GM23338 (cell line): Measurements from ENCODE around the gene KISS1. TPM values are rescaled to one million over a fixed set of nuclear protein-coding genes. Genes with fewer than 3 reads are reported as not detected.

Experiments
- ATAC-seq: fragments of 200-7000 bp; cut with Tn5 transposase; 3 replicates; pipeline ENCODE4 v1.9.1; 2020
- DNase-seq: peaks from one replicate; pipeline ENCODE4 v3.0.0-alpha.2; 2015; ENCODE audit warnings: low spot score
- H2AFZ ChIP-seq: fragments of 200-600 bp; sonication (generic); 2 replicates; pipeline ENCODE4 v1.8.0; 2016; ENCODE audit warnings: antibody characterized with exemption, mild to moderate bottlenecking, moderate library complexity
- H3F3A ChIP-seq: fragments of 200-600 bp; sonication (generic); replicated peaks from 2 replicates; pipeline ENCODE4 v1.8.0; 2017; ENCODE audit warnings: antibody characterized with exemption, mixed run types, low read depth
- H3K27ac ChIP-seq: fragments of 200-600 bp; sonication (generic); 2 replicates; pipeline ENCODE4 v1.6.1; 2016; ENCODE audit warnings: low read depth
- H3K27me3 ChIP-seq: fragments of 200-600 bp; sonication (generic); 2 replicates; pipeline ENCODE4 v1.8.0; 2016; ENCODE audit warnings: mild to moderate bottlenecking, mixed run types, moderate library complexity; ENCODE audit not compliant: insufficient read depth
- H3K36me3 ChIP-seq: fragments of 200-600 bp; sonication (generic); 2 replicates; pipeline ENCODE4 v1.8.0; 2016; ENCODE audit warnings: mild to moderate bottlenecking; ENCODE audit not compliant: insufficient read depth
- H3K4me1 ChIP-seq: fragments of 200-600 bp; sonication (generic); 2 replicates; pipeline ENCODE4 v1.8.0; 2016; ENCODE audit warnings: mild to moderate bottlenecking, moderate library complexity; ENCODE audit not compliant: insufficient read depth
- H3K4me2 ChIP-seq: fragments of 200-600 bp; sonication (generic); 2 replicates; pipeline ENCODE4 v1.7.1; 2017; ENCODE audit warnings: mixed run types
- H3K4me3 ChIP-seq: fragments of 200-600 bp; sonication (generic); 2 replicates; pipeline ENCODE4 v1.6.1; 2016; ENCODE audit warnings: mixed run types
- H3K79me2 ChIP-seq: fragments of 200-600 bp; sonication (generic); replicated peaks from 2 replicates; pipeline ENCODE4 v1.8.0; 2017; ENCODE audit warnings: mild to moderate bottlenecking; ENCODE audit not compliant: insufficient read depth
- H3K9me2 ChIP-seq: fragments of 200-600 bp; sonication (generic); 2 replicates; pipeline ENCODE4 v1.8.0; 2017; ENCODE audit not compliant: insufficient read depth
- H4K20me1 ChIP-seq: fragments of 200-600 bp; sonication (generic); replicated peaks from 2 replicates; pipeline ENCODE4 v1.8.0; 2017; ENCODE audit warnings: mild to moderate bottlenecking; ENCODE audit not compliant: insufficient read depth
- H3K27ac Mint-ChIP-seq: 2 replicates; pipeline ENCODE4 v1.8.0; 2020; ENCODE audit warnings: inconsistent platforms, mild to moderate bottlenecking, moderate library complexity, mixed read lengths
- H3K27me3 Mint-ChIP-seq: 3 replicates; pipeline ENCODE4 v1.8.0; 2022; ENCODE audit warnings: low read depth, mild to moderate bottlenecking, moderate library complexity, mixed read lengths, inconsistent platforms; ENCODE audit not compliant: insufficient read depth, poor library complexity
- H3K36me3 Mint-ChIP-seq: 3 replicates; pipeline ENCODE4 v1.8.0; 2021; ENCODE audit warnings: low read depth, mild to moderate bottlenecking, inconsistent platforms, moderate library complexity, mixed read lengths
- H3K4me1 Mint-ChIP-seq: 3 replicates; pipeline ENCODE4 v1.8.0; 2020; ENCODE audit warnings: mild to moderate bottlenecking, inconsistent platforms, mixed read lengths
- H3K4me3 Mint-ChIP-seq: 3 replicates; pipeline ENCODE4 v1.8.0; 2021; ENCODE audit warnings: moderate library complexity, mild to moderate bottlenecking, inconsistent platforms, mixed read lengths
- H3K9me3 Mint-ChIP-seq: 3 replicates; pipeline ENCODE4 v1.8.0; 2020; ENCODE audit warnings: moderate library complexity, mild to moderate bottlenecking, inconsistent platforms, mixed read lengths
- CREB1 ChIP-seq: fragments of 250-450 bp; sonication (Bioruptor Pico); IDR thresholded peaks from 2 replicates; pipeline ENCODE4 v1.5.0; 2020; ENCODE audit warnings: low read depth, mild to moderate bottlenecking, moderate library complexity
- EZH2 ChIP-seq: fragments of 200-600 bp; sonication (generic); IDR thresholded peaks from one replicate; pipeline ENCODE4 v1.8.0; 2017; ENCODE audit warnings: antibody characterized with exemption, mild to moderate bottlenecking, low read depth; ENCODE audit not compliant: unreplicated experiment
- EZH2phosphoT487 ChIP-seq: fragments of 200-600 bp; sonication (generic); IDR thresholded peaks from one replicate; pipeline ENCODE4 v1.8.1; 2018; ENCODE audit warnings: antibody characterized with exemption; ENCODE audit not compliant: unreplicated experiment
- JUNB ChIP-seq: IDR thresholded peaks from one replicate; pipeline ENCODE4 v1.6.1; 2016; ENCODE audit warnings: antibody characterized with exemption; ENCODE audit not compliant: unreplicated experiment
- NANOG ChIP-seq: IDR thresholded peaks from 2 replicates; pipeline ENCODE4 v1.6.1; 2016; ENCODE audit warnings: antibody characterized with exemption, borderline replicate concordance
- POLR2AphosphoS5 ChIP-seq: IDR thresholded peaks from 2 replicates; pipeline ENCODE4 v1.6.1; 2016; ENCODE audit warnings: antibody characterized with exemption, low read depth
- STAT1 ChIP-seq: IDR thresholded peaks from one replicate; pipeline ENCODE4 v1.6.1; 2016; ENCODE audit warnings: antibody characterized with exemption; ENCODE audit not compliant: unreplicated experiment
- ZNF114 ChIP-seq: fragments of 250-450 bp; sonication (Bioruptor Pico); IDR thresholded peaks from 2 replicates; pipeline ENCODE4 v1.5.0; 2020; ENCODE audit warnings: mild to moderate bottlenecking, moderate library complexity
- polyA plus RNA-seq: library from polyadenylated mRNA; unstranded; fragments of >200 nt; fragmentation: Nextera tagmentation; extraction: Ambion mirVana; gene quantifications from 2 replicates; pipeline ENCODE4 v1.2.1, GENCODE V29; 2016
- total RNA-seq: library from RNA; depleted of rRNA; stranded (reverse); fragments of >200 nt; shearing (Covaris generic); gene quantifications from 2 replicates; pipeline ENCODE4 v1.2.3, GENCODE V29; 2014
- TF ChIP-seq, protein P1 (sequence below), 2 experiments: fragments of 200-600 bp in 1 of 2; sonication (generic) in 1 of 2; conservative IDR thresholded peaks; 2 replicates each; pipeline versions ENCODE4 v1.5.1 to v1.6.1; 2016 to 2017; ENCODE audit warnings: antibody characterized with exemption in 2 of 2, low read depth in 2 of 2, mild to moderate bottlenecking in 2 of 2, moderate library complexity in 1 of 2
- TF ChIP-seq, protein P2 (sequence below): IDR thresholded peaks from 2 replicates; pipeline ENCODE4 v1.6.1; 2016; ENCODE audit warnings: antibody characterized with exemption
- TF ChIP-seq, protein P3 (sequence below): fragments of 250-450 bp; sonication (Bioruptor Pico); IDR thresholded peaks from 2 replicates; pipeline ENCODE4 v1.5.0; 2020; ENCODE audit warnings: mild to moderate bottlenecking, moderate library complexity
- TF ChIP-seq, protein P4 (sequence below): IDR thresholded peaks from one replicate; pipeline ENCODE4 v1.6.1; 2018; ENCODE audit warnings: antibody characterized with exemption; ENCODE audit not compliant: unreplicated experiment

The KISS1 gene
- total and polyA plus RNA-seq, 2 experiments from 2014 or later: not detected

DNA sequence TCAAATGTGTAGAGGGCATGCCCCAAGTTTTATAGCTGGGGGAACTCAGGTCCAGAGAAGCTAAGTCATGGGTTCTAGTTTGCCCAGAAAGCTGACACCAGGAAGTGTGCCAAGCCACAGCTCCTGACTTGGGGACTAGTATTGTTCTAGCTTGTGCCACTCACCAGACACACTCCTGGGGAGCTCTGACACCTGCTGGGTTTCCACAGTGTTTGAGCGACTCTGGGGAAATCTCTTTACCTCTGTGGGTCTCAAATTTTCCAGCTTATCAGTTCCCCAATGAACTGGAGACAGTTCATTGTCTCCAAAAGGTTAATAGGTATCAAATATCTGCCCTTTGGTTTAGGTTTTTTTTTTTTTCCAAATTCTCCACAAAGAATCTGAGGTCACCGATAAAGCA is 4.2 kb downstream of the KISS1 start:
- no peaks in the 10 kb centered on the region; the same call in 2 of the 3 replicates for H3K9me3 Mint-ChIP-seq
- peaks cover 10% of the 10 kb centered on the region for H3K4me1 Mint-ChIP-seq
- Histone ChIP-seq H2AFZ (no peak overlapping the region), H3K27me3 (peaks cover 29% of the 10 kb centered on the region; the same call in 1 of the 2 replicates), H3K27ac (no peak overlapping the region), H3K79me2 (no peaks in the 10 kb centered on the region), H4K20me1 (no peaks in the 10 kb centered on the region), H3K9me2 (no peaks in the 10 kb centered on the region), H3K4me1 (peaks cover 7% of the 10 kb centered on the region), H3K4me2 (no peak overlapping the region), H3K4me3 (no peak overlapping the region), H3F3A (no peaks in the 10 kb centered on the region), H3K36me3 (no peaks in the 10 kb centered on the region)
- H3K27me3 Mint-ChIP-seq: peaks cover 6% of the 10 kb centered on the region
- H3K36me3 Mint-ChIP-seq: no peaks in the 10 kb centered on the region
- ATAC-seq (no peak), DNase-seq (no peak)
- no peak overlapping the region for H3K27ac Mint-ChIP-seq
- no peak overlapping the region for H3K4me3 Mint-ChIP-seq
- TF ChIP-seq, protein P1, sequence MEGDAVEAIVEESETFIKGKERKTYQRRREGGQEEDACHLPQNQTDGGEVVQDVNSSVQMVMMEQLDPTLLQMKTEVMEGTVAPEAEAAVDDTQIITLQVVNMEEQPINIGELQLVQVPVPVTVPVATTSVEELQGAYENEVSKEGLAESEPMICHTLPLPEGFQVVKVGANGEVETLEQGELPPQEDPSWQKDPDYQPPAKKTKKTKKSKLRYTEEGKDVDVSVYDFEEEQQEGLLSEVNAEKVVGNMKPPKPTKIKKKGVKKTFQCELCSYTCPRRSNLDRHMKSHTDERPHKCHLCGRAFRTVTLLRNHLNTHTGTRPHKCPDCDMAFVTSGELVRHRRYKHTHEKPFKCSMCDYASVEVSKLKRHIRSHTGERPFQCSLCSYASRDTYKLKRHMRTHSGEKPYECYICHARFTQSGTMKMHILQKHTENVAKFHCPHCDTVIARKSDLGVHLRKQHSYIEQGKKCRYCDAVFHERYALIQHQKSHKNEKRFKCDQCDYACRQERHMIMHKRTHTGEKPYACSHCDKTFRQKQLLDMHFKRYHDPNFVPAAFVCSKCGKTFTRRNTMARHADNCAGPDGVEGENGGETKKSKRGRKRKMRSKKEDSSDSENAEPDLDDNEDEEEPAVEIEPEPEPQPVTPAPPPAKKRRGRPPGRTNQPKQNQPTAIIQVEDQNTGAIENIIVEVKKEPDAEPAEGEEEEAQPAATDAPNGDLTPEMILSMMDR (conservative IDR thresholded peaks at IDR 0.05; ENCODE audit: low read depth in 2 of 2): no peak
- TF ChIP-seq POLR2AphosphoS5 (no peak), EZH2 (no peak), EZH2phosphoT487 (no peak), JUNB (no peak), STAT1 (no peak), ZNF114 (CRISPR knock-in tag) (no peak), NANOG (no peak), CREB1 (CRISPR knock-in tag) (no peak)
- TF ChIP-seq, protein P2, sequence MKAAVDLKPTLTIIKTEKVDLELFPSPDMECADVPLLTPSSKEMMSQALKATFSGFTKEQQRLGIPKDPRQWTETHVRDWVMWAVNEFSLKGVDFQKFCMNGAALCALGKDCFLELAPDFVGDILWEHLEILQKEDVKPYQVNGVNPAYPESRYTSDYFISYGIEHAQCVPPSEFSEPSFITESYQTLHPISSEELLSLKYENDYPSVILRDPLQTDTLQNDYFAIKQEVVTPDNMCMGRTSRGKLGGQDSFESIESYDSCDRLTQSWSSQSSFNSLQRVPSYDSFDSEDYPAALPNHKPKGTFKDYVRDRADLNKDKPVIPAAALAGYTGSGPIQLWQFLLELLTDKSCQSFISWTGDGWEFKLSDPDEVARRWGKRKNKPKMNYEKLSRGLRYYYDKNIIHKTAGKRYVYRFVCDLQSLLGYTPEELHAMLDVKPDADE: no peak
- TF ChIP-seq, protein P3, sequence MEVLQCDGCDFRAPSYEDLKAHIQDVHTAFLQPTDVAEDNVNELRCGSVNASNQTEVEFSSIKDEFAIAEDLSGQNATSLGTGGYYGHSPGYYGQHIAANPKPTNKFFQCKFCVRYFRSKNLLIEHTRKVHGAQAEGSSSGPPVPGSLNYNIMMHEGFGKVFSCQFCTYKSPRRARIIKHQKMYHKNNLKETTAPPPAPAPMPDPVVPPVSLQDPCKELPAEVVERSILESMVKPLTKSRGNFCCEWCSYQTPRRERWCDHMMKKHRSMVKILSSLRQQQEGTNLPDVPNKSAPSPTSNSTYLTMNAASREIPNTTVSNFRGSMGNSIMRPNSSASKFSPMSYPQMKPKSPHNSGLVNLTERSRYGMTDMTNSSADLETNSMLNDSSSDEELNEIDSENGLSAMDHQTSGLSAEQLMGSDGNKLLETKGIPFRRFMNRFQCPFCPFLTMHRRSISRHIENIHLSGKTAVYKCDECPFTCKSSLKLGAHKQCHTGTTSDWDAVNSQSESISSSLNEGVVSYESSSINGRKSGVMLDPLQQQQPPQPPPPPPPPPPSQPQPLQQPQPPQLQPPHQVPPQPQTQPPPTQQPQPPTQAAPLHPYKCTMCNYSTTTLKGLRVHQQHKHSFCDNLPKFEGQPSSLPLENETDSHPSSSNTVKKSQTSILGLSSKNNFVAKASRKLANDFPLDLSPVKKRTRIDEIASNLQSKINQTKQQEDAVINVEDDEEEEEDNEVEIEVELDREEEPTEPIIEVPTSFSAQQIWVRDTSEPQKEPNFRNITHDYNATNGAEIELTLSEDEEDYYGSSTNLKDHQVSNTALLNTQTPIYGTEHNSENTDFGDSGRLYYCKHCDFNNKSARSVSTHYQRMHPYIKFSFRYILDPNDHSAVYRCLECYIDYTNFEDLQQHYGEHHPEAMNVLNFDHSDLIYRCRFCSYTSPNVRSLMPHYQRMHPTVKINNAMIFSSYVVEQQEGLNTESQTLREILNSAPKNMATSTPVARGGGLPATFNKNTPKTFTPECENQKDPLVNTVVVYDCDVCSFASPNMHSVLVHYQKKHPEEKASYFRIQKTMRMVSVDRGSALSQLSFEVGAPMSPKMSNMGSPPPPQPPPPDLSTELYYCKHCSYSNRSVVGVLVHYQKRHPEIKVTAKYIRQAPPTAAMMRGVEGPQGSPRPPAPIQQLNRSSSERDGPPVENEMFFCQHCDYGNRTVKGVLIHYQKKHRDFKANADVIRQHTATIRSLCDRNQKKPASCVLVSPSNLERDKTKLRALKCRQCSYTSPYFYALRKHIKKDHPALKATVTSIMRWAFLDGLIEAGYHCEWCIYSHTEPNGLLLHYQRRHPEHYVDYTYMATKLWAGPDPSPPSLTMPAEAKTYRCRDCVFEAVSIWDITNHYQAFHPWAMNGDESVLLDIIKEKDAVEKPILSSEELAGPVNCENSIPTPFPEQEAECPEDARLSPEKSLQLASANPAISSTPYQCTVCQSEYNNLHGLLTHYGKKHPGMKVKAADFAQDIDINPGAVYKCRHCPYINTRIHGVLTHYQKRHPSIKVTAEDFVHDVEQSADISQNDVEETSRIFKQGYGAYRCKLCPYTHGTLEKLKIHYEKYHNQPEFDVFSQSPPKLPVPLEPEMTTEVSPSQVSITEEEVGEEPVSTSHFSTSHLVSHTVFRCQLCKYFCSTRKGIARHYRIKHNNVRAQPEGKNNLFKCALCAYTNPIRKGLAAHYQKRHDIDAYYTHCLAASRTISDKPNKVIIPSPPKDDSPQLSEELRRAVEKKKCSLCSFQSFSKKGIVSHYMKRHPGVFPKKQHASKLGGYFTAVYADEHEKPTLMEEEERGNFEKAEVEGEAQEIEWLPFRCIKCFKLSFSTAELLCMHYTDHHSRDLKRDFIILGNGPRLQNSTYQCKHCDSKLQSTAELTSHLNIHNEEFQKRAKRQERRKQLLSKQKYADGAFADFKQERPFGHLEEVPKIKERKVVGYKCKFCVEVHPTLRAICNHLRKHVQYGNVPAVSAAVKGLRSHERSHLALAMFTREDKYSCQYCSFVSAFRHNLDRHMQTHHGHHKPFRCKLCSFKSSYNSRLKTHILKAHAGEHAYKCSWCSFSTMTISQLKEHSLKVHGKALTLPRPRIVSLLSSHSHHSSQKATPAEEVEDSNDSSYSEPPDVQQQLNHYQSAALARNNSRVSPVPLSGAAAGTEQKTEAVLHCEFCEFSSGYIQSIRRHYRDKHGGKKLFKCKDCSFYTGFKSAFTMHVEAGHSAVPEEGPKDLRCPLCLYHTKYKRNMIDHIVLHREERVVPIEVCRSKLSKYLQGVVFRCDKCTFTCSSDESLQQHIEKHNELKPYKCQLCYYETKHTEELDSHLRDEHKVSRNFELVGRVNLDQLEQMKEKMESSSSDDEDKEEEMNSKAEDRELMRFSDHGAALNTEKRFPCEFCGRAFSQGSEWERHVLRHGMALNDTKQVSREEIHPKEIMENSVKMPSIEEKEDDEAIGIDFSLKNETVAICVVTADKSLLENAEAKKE (CRISPR knock-in tag): no peak
- TF ChIP-seq, protein P4, sequence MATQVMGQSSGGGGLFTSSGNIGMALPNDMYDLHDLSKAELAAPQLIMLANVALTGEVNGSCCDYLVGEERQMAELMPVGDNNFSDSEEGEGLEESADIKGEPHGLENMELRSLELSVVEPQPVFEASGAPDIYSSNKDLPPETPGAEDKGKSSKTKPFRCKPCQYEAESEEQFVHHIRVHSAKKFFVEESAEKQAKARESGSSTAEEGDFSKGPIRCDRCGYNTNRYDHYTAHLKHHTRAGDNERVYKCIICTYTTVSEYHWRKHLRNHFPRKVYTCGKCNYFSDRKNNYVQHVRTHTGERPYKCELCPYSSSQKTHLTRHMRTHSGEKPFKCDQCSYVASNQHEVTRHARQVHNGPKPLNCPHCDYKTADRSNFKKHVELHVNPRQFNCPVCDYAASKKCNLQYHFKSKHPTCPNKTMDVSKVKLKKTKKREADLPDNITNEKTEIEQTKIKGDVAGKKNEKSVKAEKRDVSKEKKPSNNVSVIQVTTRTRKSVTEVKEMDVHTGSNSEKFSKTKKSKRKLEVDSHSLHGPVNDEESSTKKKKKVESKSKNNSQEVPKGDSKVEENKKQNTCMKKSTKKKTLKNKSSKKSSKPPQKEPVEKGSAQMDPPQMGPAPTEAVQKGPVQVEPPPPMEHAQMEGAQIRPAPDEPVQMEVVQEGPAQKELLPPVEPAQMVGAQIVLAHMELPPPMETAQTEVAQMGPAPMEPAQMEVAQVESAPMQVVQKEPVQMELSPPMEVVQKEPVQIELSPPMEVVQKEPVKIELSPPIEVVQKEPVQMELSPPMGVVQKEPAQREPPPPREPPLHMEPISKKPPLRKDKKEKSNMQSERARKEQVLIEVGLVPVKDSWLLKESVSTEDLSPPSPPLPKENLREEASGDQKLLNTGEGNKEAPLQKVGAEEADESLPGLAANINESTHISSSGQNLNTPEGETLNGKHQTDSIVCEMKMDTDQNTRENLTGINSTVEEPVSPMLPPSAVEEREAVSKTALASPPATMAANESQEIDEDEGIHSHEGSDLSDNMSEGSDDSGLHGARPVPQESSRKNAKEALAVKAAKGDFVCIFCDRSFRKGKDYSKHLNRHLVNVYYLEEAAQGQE: no peak
